H1 (cell line): ENCODE results near the gene IFI30.
A peak's percentile ranks its signal among the peaks of the same experiment; 100 is the strongest.

Source experiments
- BACH1 ChIP-seq: IDR thresholded peaks from 2 replicates; pipeline ENCODE4 v1.6.1; 2012; ENCODE audit warnings: low read length, improper control_type of control experiment
- CTCF ChIP-seq, 3 experiments: IDR thresholded peaks; 1 replicate in 2 of 3; 2 replicates in 1 of 3; pipeline versions ENCODE4 v1.5.1 to v1.6.1; 2011; ENCODE audit warnings: low read length in 3 of 3, mild to moderate bottlenecking in 3 of 3, inconsistent platforms in 2 of 3, low read depth in 1 of 3, moderate library complexity in 1 of 3; ENCODE audit not compliant: insufficient read depth in 1 of 3; ENCODE audit errors: control extremely low read depth in 1 of 3
- EZH2 ChIP-seq: fragments of 200-600 bp; sonication (generic); IDR thresholded peaks from 2 replicates; pipeline ENCODE4 v1.7.1; 2012; ENCODE audit warnings: low read depth, mild to moderate bottlenecking, moderate library complexity, low read length, inconsistent platforms; ENCODE audit not compliant: severe bottlenecking
- POLR2A ChIP-seq, 2 experiments: IDR thresholded peaks; 1 replicate in 1 of 2; 2 replicates in 1 of 2; pipeline ENCODE4 v1.6.1; 2011; ENCODE audit warnings: low read depth in 2 of 2, low read length in 2 of 2, mild to moderate bottlenecking in 2 of 2; ENCODE audit errors: control extremely low read depth in 1 of 2
- POLR2AphosphoS5 ChIP-seq: IDR thresholded peaks from 2 replicates; pipeline ENCODE4 v1.6.1; 2011; ENCODE audit warnings: low read depth, low read length
- RAD21 ChIP-seq, 2 experiments: IDR thresholded peaks in 1 of 2; conservative IDR thresholded peaks in 1 of 2; 2 replicates each; pipeline ENCODE4 v1.6.1; 2011; ENCODE audit warnings: low read depth in 2 of 2, low read length in 2 of 2, improper control_type of control experiment in 1 of 2, inconsistent platforms in 1 of 2, mild to moderate bottlenecking in 1 of 2, moderate library complexity in 1 of 2
- TAF1 ChIP-seq: IDR thresholded peaks from 2 replicates; pipeline ENCODE4 v1.6.1; 2011; ENCODE audit warnings: mild to moderate bottlenecking, low read depth, low read length

DNA sequence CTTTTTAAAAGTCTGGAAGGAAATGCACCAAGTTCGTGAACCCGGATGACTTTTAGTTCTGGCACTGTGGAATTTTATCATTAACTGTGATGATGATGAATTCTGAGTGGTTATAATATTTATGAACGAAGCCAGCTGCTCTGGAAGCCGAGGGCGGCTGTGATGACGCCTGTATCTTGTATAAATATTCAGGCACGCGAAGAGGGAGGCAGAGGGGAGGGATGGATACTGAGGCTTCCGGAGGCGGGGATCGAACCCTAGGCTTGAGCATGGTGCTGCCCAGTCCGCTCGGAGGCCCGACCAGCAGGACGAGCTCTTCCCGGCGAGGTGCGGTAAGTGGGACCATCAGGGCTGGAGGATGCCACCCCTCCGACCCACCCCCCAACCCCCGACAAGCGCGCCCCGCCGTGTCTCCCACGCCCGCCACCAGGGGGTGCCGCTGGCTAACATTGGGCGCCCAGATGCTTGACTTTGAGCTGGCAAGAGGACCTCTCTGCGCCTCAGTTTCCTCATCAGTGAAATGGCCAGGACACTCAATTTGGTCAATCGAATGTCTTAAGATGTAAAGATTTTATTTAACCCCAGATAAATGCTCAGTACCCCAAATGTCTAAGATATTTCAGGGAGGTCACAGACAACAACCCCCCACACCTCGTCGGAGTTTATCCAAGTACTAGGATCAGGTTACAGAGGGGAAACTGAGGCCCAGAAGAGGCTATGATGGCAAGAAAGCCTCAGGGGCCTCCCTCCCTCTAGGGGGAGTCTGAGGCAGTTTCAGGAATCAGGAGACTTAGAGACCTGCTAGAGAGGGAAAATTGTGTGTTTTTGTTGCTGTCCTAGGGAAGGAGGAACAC lies 34.7 kb downstream of the IFI30 start:
- no peak for TF ChIP-seq TAF1
- no peak for TF ChIP-seq EZH2
- peak; percentile 20; the same call in 1 of the 2 replicates for TF ChIP-seq POLR2AphosphoS5
- peak; percentile 41 to 82 (median 71) for TF ChIP-seq CTCF (IDR thresholded peaks at IDR 0.05; ENCODE audit: control extremely low read depth in 1 of 3, insufficient read depth in 1 of 3, low read depth in 1 of 3, low read length in 3 of 3)
- no peak for TF ChIP-seq POLR2A (IDR thresholded peaks at IDR 0.05; ENCODE audit: control extremely low read depth in 1 of 2, low read depth in 2 of 2, low read length in 2 of 2)
- TF ChIP-seq BACH1 = no peak
- TF ChIP-seq RAD21 (IDR thresholded peaks at IDR 0.05 in 1 of 2, conservative IDR thresholded peaks at IDR 0.05 in 1 of 2; ENCODE audit: low read depth in 2 of 2, low read length in 2 of 2) = peak; percentile 75 to 78
